Stimulated activated CD4-positive, alpha-beta T cell treated with anti-CD3 and anti-CD28 coated beads, Interleukin-4, amount 100 ng/mL, for 1 hour (primary cell): ENCODE data around the gene GRHL3.

ENCODE experiments used
- DNase-seq: peaks from one replicate; pipeline ENCODE4 v3.0.0-alpha.2; 2020

GRHL3 gene

GRCh38 chr1:24318615-24319311, 394 bp upstream of the GRHL3 start:
- no peak for DNase-seq

GRCh38 chr1:24319962-24320361, 805 bp downstream of the GRHL3 start:
- no peak for DNase-seq

GRCh38 chr1:24321126-24321525, 2.0 kb downstream of the GRHL3 start:
- DNase-seq, result no peak

GRCh38 chr1:24321697-24322469, 2.7 kb downstream of the GRHL3 start:
- DNase-seq, result peak; percentile 66

- no peak for DNase-seq
These were observed 3.5 kb downstream of the GRHL3 start for GRCh38 chr1:24322470-24323177.

GRCh38 chr1:24323281-24323680, 4.1 kb downstream of the GRHL3 start:
- no peak for DNase-seq

GRCh38 chr1:24324903-24325302, 5.7 kb downstream of the GRHL3 start:
- no peak for DNase-seq

- DNase-seq, result no peak
These were observed 6.7 kb downstream of the GRHL3 start for GRCh38 chr1:24325587-24326449.

GRCh38 chr1:24327486-24327885, 8.3 kb downstream of the GRHL3 start:
- no peak for DNase-seq

- no peak for DNase-seq
These were observed 8.7 kb downstream of the GRHL3 start for GRCh38 chr1:24327891-24328290.

- DNase-seq, result no peak
These were observed 10.2 kb downstream of the GRHL3 start for GRCh38 chr1:24329331-24329730.

GRCh38 chr1:24329797-24330543, 10.8 kb downstream of the GRHL3 start:
- DNase-seq, result no peak

GRCh38 chr1:24331961-24332673, 13.0 kb downstream of the GRHL3 start:
- DNase-seq, result no peak

- DNase-seq, result no peak
These were observed 16.9 kb downstream of the GRHL3 start for GRCh38 chr1:24336075-24336474.

- DNase-seq, result no peak
These were observed 18.3 kb downstream of the GRHL3 start for GRCh38 chr1:24337455-24337854.

GRCh38 chr1:24338447-24338846, 19.3 kb downstream of the GRHL3 start:
- no peak for DNase-seq

- DNase-seq, result no peak
These were observed 20.8 kb downstream of the GRHL3 start for GRCh38 chr1:24339996-24340395.

- no peak for DNase-seq
These were observed 21.6 kb downstream of the GRHL3 start for GRCh38 chr1:24340770-24341169.

GRCh38 chr1:24341260-24341659, 22.1 kb downstream of the GRHL3 start:
- no peak for DNase-seq

- DNase-seq, result no peak
These were observed 24.4 kb downstream of the GRHL3 start for GRCh38 chr1:24343412-24344089.
